Gastroesophageal sphincter (tissue), 4 donors: ENCODE results near the gene GPAT3. TPM values are rescaled to one million over a fixed set of nuclear protein-coding genes. Genes with fewer than 3 reads are reported as not detected.
"Not testable (repeated sequence)": the region's sequence is repeated elsewhere in the genome, so short reads cannot be mapped to it uniquely, and the experiment has no call there.

Experiments used
- ATAC-seq: fragments of 150-250 bp; one replicate; pipeline ENCODE4 v1.9.1; 2016; ENCODE audit warnings: mild to moderate bottlenecking, moderate library complexity
- H3K27ac ChIP-seq, 4 donors: fragments of 200-600 bp; sonication (generic) in 3 of 4; 1 replicate in 3 of 4; 2 replicates in 1 of 4; pipeline ENCODE4 v1.5.1; 2016 to 2019
- H3K27me3 ChIP-seq: fragments of 200-600 bp; sonication (generic); one replicate; pipeline ENCODE4 v1.5.1; 2019
- H3K36me3 ChIP-seq, 2 donors: fragments of 200-600 bp; sonication (generic); one replicate each; pipeline ENCODE4 v1.5.1; 2019; ENCODE audit warnings: control low read depth in 1 of 2
- H3K4me1 ChIP-seq, 3 donors: fragments of 200-600 bp; sonication (generic); 1 replicate in 2 of 3; 2 replicates in 1 of 3; pipeline ENCODE4 v1.5.1; 2016 to 2019; ENCODE audit warnings: control low read depth in 2 of 3
- H3K4me3 ChIP-seq, 2 donors: fragments of 200-600 bp; sonication (generic); one replicate each; pipeline ENCODE4 v1.5.1; 2019; ENCODE audit warnings: mild to moderate bottlenecking in 1 of 2, moderate library complexity in 1 of 2
- H3K9me3 ChIP-seq, 3 donors: fragments of 200-600 bp; sonication (generic); one replicate each; pipeline ENCODE4 v1.5.1; 2017 to 2019; ENCODE audit warnings: control low read depth in 2 of 3
- EP300 ChIP-seq: sonication (generic); formaldehyde crosslinking; IDR thresholded peaks from one replicate; pipeline ENCODE4 v1.6.1; 2017; ENCODE audit warnings: antibody characterized with exemption, mild to moderate bottlenecking
- POLR2A ChIP-seq, 2 donors: fragments of 450-650 bp; IDR thresholded peaks; one replicate each; pipeline ENCODE4 v1.6.1; 2017; ENCODE audit warnings: antibody characterized with exemption in 2 of 2, mild to moderate bottlenecking in 2 of 2, moderate library complexity in 1 of 2
- POLR2AphosphoS5 ChIP-seq: sonication (generic); formaldehyde crosslinking; IDR thresholded peaks from one replicate; pipeline ENCODE4 v1.6.1; 2017; ENCODE audit warnings: antibody characterized with exemption
- WGBS, 2 donors: methylation state at CpG; one replicate each; pipeline ENCODE4 v1.1.5; 2018; ENCODE audit warnings: low coverage in 1 of 2; 5-methylcytosine and 5-hydroxymethylcytosine counted together
- total RNA-seq, 4 donors: library from RNA; depleted of rRNA; stranded (reverse); fragments of >200 nt; gene quantifications; one replicate each; pipeline ENCODE4 v1.1.0, GENCODE V29; 2016
- TF ChIP-seq, protein P1 (sequence below), 4 experiments: fragments of 200-600 bp in 2 of 4; fragments of 450-650 bp in 2 of 4; sonication (generic) in 1 of 4; IDR thresholded peaks; one replicate each; pipeline ENCODE4 v1.5.1; 2017 to 2019; ENCODE audit warnings: antibody characterized with exemption in 4 of 4, mild to moderate bottlenecking in 2 of 4, moderate library complexity in 2 of 4

The GPAT3 gene
- total RNA-seq, 4 donors from 2014 or later: 1.7 to 6.6 (median 4.9) TPM

DNA sequence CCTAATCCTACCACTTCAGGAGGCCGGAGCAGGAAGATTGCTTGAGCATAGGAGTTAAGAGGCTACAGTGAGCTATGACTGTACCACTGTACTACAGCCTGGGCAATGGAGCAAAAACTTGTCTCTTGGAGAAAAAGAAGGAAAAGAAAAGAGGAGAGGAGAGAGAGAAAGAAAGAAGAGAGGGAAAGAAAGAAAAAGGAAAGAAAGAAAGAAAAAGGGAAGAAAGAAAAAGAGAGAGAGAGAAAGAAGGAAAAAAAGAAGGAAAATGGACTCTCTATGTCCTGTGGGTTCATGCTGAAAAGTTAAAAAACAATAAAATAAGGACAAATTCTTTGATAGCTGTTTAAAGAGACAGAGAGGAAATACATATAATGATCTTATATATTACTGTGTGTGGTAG is 37.7 kb upstream of the GPAT3 start:
- WGBS, 2 donors: 83 to 86% methylated on average over 1 of the region's 1 CpG
- no peak for ATAC-seq
- H3K9me3 ChIP-seq: no peaks in the 10 kb centered on the region

DNA sequence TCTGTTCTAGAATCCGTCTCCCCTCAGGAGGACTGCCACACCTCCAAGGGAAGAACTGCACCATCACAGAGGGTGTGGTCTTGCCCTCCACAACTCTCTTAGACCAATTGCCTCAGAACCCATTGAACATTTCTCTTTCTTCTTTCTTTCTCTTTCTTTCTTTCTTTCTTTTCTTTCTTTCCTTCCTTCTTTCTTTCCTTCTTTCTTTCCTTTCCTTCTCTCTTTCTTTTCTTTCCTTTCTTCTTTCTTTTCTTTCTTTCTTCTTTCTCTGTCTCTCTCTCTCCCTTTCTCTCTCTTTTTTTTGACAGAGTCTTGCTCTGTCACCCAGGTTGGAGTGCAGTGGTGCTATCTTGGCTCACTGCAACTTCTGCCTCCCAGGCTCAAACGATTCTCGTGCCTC is 34.2 kb upstream of the GPAT3 start:
- 75 to 87% methylated on average over 2 to 3 of the region's 3 CpGs for WGBS, 2 donors
- not testable (repeated sequence) for H3K9me3 ChIP-seq, H3K4me1 ChIP-seq, H3K4me3 ChIP-seq, H3K36me3 ChIP-seq, ATAC-seq, H3K27ac ChIP-seq, H3K27me3 ChIP-seq

More for the DNA sequence above, 37.7 kb upstream of the GPAT3 start:
- Histone ChIP-seq H3K27me3 (no peaks in the 10 kb centered on the region), H3K4me3 (no peak overlapping the region), H3K4me1 (no peaks in the 10 kb centered on the region), H3K36me3 (no peaks in the 10 kb centered on the region), H3K27ac (no peak overlapping the region)
- no peak for TF ChIP-seq POLR2A (IDR thresholded peaks at IDR 0.05)
- TF ChIP-seq, protein P1, sequence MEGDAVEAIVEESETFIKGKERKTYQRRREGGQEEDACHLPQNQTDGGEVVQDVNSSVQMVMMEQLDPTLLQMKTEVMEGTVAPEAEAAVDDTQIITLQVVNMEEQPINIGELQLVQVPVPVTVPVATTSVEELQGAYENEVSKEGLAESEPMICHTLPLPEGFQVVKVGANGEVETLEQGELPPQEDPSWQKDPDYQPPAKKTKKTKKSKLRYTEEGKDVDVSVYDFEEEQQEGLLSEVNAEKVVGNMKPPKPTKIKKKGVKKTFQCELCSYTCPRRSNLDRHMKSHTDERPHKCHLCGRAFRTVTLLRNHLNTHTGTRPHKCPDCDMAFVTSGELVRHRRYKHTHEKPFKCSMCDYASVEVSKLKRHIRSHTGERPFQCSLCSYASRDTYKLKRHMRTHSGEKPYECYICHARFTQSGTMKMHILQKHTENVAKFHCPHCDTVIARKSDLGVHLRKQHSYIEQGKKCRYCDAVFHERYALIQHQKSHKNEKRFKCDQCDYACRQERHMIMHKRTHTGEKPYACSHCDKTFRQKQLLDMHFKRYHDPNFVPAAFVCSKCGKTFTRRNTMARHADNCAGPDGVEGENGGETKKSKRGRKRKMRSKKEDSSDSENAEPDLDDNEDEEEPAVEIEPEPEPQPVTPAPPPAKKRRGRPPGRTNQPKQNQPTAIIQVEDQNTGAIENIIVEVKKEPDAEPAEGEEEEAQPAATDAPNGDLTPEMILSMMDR (IDR thresholded peaks at IDR 0.05): no peak
- no peak for TF ChIP-seq EP300
- TF ChIP-seq POLR2AphosphoS5: no peak

DNA sequence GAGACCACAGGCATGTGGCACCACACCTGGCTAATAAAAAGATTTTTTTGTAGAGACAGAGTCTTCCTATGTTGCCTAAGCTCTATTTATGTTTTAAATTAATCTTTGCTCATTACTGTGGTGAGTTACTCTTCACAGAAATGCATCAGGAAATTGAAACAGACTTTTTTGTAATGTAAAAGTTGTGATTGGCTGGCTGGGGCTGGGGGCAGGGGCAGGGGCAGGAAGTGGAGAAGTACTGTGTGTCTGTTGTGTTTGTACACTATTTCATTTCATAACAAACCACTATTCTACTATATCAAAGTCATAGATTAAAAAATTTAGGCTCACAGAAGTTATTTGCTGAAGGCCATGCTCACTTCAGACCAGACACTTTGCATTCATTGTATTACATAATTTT is 31.9 kb upstream of the GPAT3 start:
- no peaks in the 10 kb centered on the region for H3K27me3 ChIP-seq
- ATAC-seq: no peak

DNA sequence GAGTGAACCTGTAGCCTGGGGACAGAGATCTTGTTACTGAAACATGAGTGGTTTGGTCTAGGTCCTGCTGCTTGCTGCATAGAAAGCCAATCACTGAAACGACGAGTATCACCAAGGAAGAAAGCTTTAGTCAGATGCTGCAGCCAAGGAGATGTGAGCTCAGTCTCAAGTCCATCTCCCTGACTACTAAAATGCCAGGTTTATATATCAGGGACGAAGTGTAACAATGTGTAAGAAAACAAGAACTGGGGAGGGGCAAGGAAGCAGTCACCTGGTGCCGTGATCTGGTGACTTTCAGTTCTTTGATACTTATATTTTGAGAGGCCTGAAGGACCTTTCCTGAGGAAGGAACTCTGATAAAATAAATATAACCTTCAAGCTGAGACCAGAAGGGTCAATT is 31.4 kb upstream of the GPAT3 start:
- ATAC-seq: no peak
- 56 to 100% methylated on average over 2 to 4 of the region's 4 CpGs for WGBS, 2 donors

More for the DNA sequence above, 31.9 kb upstream of the GPAT3 start:
- TF ChIP-seq POLR2AphosphoS5 (no peak), EP300 (no peak), POLR2A (IDR thresholded peaks at IDR 0.05) (no peak)
- TF ChIP-seq, protein P1 (IDR thresholded peaks at IDR 0.05): no peak
- Histone ChIP-seq H3K4me3 (no peak overlapping the region), H3K27ac (no peak overlapping the region), H3K36me3 (no peaks in the 10 kb centered on the region), H3K9me3 (no peaks in the 10 kb centered on the region), H3K4me1 (no peaks in the 10 kb centered on the region)

DNA sequence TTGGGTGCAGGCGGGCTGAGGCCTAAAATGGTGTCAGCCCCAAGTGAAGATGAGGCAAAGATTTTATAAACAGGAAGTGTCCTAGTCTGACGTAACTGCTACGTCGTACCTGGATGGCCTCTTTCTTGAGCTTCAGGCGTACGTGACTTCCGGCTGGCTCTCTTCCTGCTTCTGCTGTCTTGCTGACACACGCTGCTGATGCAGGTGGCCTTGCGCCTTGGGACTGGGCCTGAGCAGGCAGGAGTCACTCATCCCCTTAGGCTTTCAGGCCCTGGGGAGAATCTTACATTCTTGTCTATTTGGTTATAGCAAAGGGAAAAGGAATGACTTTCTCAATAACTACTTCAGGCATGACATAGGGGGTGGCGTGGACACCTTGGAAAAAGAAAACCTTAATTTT is 30.9 kb upstream of the GPAT3 start:
- 86 to 93% methylated on average over 7 to 10 of the region's 10 CpGs for WGBS, 2 donors
- Histone ChIP-seq H3K9me3 (no peaks in the 10 kb centered on the region), H3K27me3 (no peaks in the 10 kb centered on the region), H3K36me3 (no peaks in the 10 kb centered on the region), H3K4me1 (no peaks in the 10 kb centered on the region), H3K27ac (no peak overlapping the region), H3K4me3 (no peak overlapping the region)
- TF ChIP-seq POLR2AphosphoS5 (no peak), EP300 (no peak), POLR2A (IDR thresholded peaks at IDR 0.05) (no peak)
- TF ChIP-seq, protein P1 (IDR thresholded peaks at IDR 0.05): no peak
- no peak for ATAC-seq

More for the DNA sequence above, 31.4 kb upstream of the GPAT3 start:
- Histone ChIP-seq H3K4me3 (no peak overlapping the region), H3K4me1 (no peaks in the 10 kb centered on the region), H3K36me3 (no peaks in the 10 kb centered on the region), H3K27me3 (no peaks in the 10 kb centered on the region), H3K27ac (no peak overlapping the region), H3K9me3 (no peaks in the 10 kb centered on the region)
- TF ChIP-seq, protein P1 (IDR thresholded peaks at IDR 0.05): no peak
- TF ChIP-seq POLR2AphosphoS5 (no peak), POLR2A (IDR thresholded peaks at IDR 0.05) (no peak), EP300 (no peak)

DNA sequence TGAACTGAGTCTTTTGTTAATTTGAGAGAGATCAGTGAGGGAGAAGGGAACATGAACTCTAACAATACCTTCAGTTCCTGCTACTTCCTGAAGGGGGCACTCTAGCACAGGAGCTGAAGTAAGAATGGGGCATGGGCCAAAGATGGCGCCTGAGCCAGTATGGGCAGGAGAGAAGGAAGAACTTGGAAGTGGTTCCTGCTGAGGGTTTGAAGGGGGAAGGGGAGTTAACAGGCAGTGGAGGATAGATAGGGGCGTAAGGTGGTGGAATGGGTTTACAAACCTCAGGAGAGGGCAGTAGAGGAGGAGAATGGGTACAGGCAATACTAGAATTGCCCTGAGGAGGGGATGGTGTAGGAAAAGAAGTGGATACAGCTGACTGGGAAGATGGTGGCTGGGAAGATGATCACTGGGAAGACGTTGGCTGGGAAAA is 26.7 kb upstream of the GPAT3 start:
- ATAC-seq, H3K36me3 ChIP-seq, H3K9me3 ChIP-seq, H3K27ac ChIP-seq, H3K27me3 ChIP-seq, H3K4me3 ChIP-seq, H3K4me1 ChIP-seq: not testable (repeated sequence)
- peak; percentile 27 for TF ChIP-seq POLR2AphosphoS5
- TF ChIP-seq, protein P1 (IDR thresholded peaks at IDR 0.05): peak; percentile 68 to 83 (median 80)
- 63 to 80% methylated on average over 3 of the region's 3 CpGs for WGBS, 2 donors
